Measurements from ENCODE around the gene C2CD4B. TPM values are rescaled to one million over a fixed set of nuclear protein-coding genes. Genes with fewer than 3 reads are reported as not detected.
A peak's percentile ranks its signal among the peaks of the same experiment; 100 is the strongest.

C2CD4B gene
- total RNA-seq, 1 experiment from 2014 or later: 0.25 TPM

GRCh38 chr15:62119227-62119864, 45.7 kb downstream of the C2CD4B start:
- DNase-seq (ENCODE audit: low spot score): peak; percentile 28

- no peak for DNase-seq (ENCODE audit: low spot score)
Measured at GRCh38 chr15:62118520-62119226, 46.4 kb downstream of the C2CD4B start.

DNA sequence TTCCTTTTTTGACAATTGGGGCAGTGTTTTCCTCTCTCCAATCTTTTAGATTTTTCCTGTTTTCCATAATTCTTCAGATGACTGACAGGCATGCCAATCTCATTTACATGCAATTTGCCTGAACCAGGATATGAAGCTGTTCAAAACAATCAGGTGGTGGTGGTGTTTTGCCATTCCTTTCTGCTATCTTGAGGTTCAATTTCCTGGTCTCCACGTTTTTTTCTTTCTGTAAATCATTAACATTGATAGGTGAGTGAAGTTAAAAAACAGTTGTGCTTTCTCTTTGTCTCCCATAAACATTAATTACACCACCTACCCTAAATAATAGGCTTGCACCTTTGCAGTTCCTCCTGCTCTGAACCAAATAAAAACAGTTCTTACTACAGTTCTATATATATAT, 49.2 kb downstream of the C2CD4B start:
- DNase-seq (ENCODE audit: low spot score): peak; percentile 43

Other genes with a start within 250 kb of the C2CD4B start
- gene VPS13C, start 104.8 kb downstream of the C2CD4B start, total RNA-seq (2014; rRNA removed; shearing (Covaris generic)): 7.7 and 12.7 TPM in 2 replicates
- 0.10 and 0.58 TPM in 2 replicates for gene C2CD4A, start 98.3 kb downstream of the C2CD4B start, total RNA-seq (2014; rRNA removed; shearing (Covaris generic))
- 0.47 and 1.4 TPM in 2 replicates for gene TLN2, start 225.3 kb upstream of the C2CD4B start, total RNA-seq (2014; rRNA removed; shearing (Covaris generic))